ENCODE measurements around the gene CYP24A1.
A peak's percentile ranks its signal among the peaks of the same experiment; 100 is the strongest.

CYP24A1 gene

GRCh38 chr20:54172856-54173652, 732 bp downstream of the CYP24A1 start:
- peak; percentile 53 for DNase-seq

- DNase-seq = no peak
Measured at GRCh38 chr20:54172532-54172855, 1.3 kb downstream of the CYP24A1 start.

- no peak for DNase-seq
Measured at GRCh38 chr20:54170963-54171362, 2.8 kb downstream of the CYP24A1 start.

GRCh38 chr20:54170026-54170471, 3.7 kb downstream of the CYP24A1 start:
- no peak for DNase-seq

- DNase-seq = no peak
Measured at GRCh38 chr20:54168961-54169862, 4.6 kb downstream of the CYP24A1 start.

GRCh38 chr20:54167909-54168872, 5.6 kb downstream of the CYP24A1 start:
- DNase-seq = peak; percentile 73

- DNase-seq = no peak
Measured at GRCh38 chr20:54166987-54167662, 6.7 kb downstream of the CYP24A1 start.

GRCh38 chr20:54165803-54166202, 8.0 kb downstream of the CYP24A1 start:
- DNase-seq = no peak

- DNase-seq = no peak
Measured at GRCh38 chr20:54165014-54165413, 8.8 kb downstream of the CYP24A1 start.

GRCh38 chr20:54163402-54163801, 10.4 kb downstream of the CYP24A1 start:
- DNase-seq = no peak

- DNase-seq = no peak
Measured at GRCh38 chr20:54162378-54163009, 11.3 kb downstream of the CYP24A1 start.

GRCh38 chr20:54161821-54162149, 12.0 kb downstream of the CYP24A1 start:
- DNase-seq = no peak

GRCh38 chr20:54161008-54161820, 12.6 kb downstream of the CYP24A1 start:
- DNase-seq = no peak

- DNase-seq = no peak
Measured at GRCh38 chr20:54160065-54161007, 13.4 kb downstream of the CYP24A1 start.

GRCh38 chr20:54158856-54159418, 14.8 kb downstream of the CYP24A1 start:
- DNase-seq = no peak

GRCh38 chr20:54158226-54158625, 15.6 kb downstream of the CYP24A1 start:
- no peak for DNase-seq

- DNase-seq = no peak
Measured at GRCh38 chr20:54156981-54157835, 16.6 kb downstream of the CYP24A1 start.

GRCh38 chr20:54156522-54156921, 17.3 kb downstream of the CYP24A1 start:
- DNase-seq = no peak

Data from fibroblast of skin of right biceps (primary cell).